ENCODE data around the gene KRT81.

Gene KRT81

DNA sequence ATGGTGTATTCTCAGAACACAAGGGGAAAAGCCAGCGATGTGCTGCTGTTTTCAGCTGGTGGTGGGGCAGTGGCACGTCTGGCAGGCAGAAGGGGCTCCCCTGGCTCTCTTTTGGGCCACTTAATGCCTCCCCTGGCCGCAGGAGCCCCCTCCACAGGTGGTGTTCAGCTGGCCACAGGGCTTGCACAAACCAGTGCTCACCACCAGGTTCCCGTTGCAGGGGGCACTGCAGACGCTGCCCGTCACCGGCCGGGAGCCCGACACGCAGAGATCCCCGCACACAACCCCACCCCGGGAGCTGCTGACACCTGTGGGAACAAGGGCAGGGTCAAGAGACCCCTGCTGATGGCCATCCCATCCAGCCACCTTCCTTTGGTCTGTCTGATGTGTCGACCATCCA lies 23.2 kb upstream of the KRT81 start:
- H4K20me1 ChIP-seq (ENCODE audit: insufficient read depth), result no peaks in the 10 kb centered on the region
- TF ChIP-seq, protein P1, sequence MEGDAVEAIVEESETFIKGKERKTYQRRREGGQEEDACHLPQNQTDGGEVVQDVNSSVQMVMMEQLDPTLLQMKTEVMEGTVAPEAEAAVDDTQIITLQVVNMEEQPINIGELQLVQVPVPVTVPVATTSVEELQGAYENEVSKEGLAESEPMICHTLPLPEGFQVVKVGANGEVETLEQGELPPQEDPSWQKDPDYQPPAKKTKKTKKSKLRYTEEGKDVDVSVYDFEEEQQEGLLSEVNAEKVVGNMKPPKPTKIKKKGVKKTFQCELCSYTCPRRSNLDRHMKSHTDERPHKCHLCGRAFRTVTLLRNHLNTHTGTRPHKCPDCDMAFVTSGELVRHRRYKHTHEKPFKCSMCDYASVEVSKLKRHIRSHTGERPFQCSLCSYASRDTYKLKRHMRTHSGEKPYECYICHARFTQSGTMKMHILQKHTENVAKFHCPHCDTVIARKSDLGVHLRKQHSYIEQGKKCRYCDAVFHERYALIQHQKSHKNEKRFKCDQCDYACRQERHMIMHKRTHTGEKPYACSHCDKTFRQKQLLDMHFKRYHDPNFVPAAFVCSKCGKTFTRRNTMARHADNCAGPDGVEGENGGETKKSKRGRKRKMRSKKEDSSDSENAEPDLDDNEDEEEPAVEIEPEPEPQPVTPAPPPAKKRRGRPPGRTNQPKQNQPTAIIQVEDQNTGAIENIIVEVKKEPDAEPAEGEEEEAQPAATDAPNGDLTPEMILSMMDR (conservative IDR thresholded peaks at IDR 0.05; ENCODE audit: low read depth, low read length), result no peak
- no peaks in the 10 kb centered on the region; the same call in 1 of the 2 replicates for H3K27me3 ChIP-seq (ENCODE audit: insufficient read depth, low read depth)
- no peaks in the 10 kb centered on the region for H3K36me3 ChIP-seq (ENCODE audit: insufficient read depth)
- H3K9ac ChIP-seq, result no peak overlapping the region
- no peak overlapping the region for H3K4me3 ChIP-seq (IDR thresholded peaks at IDR 0.05; ENCODE audit: insufficient read depth, low read depth, low read length)
- no peak overlapping the region for H2AFZ ChIP-seq (ENCODE audit: low read depth)
- H3K79me2 ChIP-seq (ENCODE audit: insufficient read depth, low read depth), result no peaks in the 10 kb centered on the region
- no peak overlapping the region for H3K4me2 ChIP-seq
- no peaks in the 10 kb centered on the region for H3K4me1 ChIP-seq (ENCODE audit: low read depth, poor library complexity, severe bottlenecking)
- no peak overlapping the region for H3K27ac ChIP-seq

DNA sequence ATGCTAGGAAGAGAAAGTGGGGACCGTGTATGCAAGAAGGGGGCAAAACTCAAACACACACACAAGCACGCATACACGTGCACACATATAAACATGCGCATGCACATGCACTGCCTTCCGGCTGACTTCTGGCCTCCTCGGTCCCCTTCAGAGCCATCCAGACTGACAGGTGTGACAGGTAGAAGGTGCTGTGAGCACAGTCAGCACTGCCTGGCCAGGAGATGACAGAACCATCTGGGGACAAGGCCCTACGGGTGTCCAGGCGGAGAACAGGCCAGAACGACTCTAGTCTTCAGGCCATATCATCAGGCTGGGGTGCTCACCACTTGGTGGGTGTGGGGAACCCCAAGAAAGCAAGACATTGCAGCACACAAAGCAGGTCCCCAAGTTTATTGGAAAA lies 22.6 kb upstream of the KRT81 start:
- Histone ChIP-seq H3K27ac (no peak overlapping the region), H3K79me2 (ENCODE audit: insufficient read depth, low read depth) (no peaks in the 10 kb centered on the region), H4K20me1 (ENCODE audit: insufficient read depth) (no peaks in the 10 kb centered on the region), H3K9ac (no peak overlapping the region), H2AFZ (ENCODE audit: low read depth) (no peak overlapping the region), H3K4me1 (ENCODE audit: low read depth, poor library complexity, severe bottlenecking) (no peaks in the 10 kb centered on the region), H3K4me2 (no peak overlapping the region), H3K27me3 (ENCODE audit: insufficient read depth, low read depth) (no peaks in the 10 kb centered on the region; the same call in 1 of the 2 replicates), H3K36me3 (ENCODE audit: insufficient read depth) (no peaks in the 10 kb centered on the region), H3K4me3 (IDR thresholded peaks at IDR 0.05; ENCODE audit: insufficient read depth, low read depth, low read length) (no peak overlapping the region)
- TF ChIP-seq, protein P1 (conservative IDR thresholded peaks at IDR 0.05; ENCODE audit: low read depth, low read length), result no peak

DNA sequence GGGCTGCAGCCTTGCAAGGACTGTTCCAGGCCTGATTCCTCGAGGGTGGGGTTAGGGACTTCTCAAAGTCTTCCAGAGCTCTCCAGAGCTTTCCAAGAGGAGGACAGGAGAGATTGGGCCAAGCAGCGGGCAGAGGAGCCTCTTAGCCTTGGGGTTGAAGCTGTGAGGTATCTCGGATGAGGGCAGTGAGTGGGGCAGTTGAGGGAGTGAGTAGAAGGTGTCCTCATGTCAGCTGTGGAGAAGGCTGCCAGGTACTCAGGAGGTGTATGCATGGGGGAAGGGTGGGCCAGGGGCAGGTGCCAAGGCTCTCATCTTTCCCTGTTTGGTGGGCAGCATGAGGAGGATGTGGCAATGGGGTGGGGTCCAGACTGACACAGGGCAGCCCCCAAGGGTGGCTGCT lies 22.1 kb upstream of the KRT81 start:
- Histone ChIP-seq H4K20me1 (ENCODE audit: insufficient read depth) (no peaks in the 10 kb centered on the region), H3K27me3 (ENCODE audit: insufficient read depth, low read depth) (no peaks in the 10 kb centered on the region; the same call in 1 of the 2 replicates), H3K4me1 (ENCODE audit: low read depth, poor library complexity, severe bottlenecking) (no peaks in the 10 kb centered on the region), H3K79me2 (ENCODE audit: insufficient read depth, low read depth) (no peaks in the 10 kb centered on the region), H3K4me2 (no peak overlapping the region), H3K4me3 (IDR thresholded peaks at IDR 0.05; ENCODE audit: insufficient read depth, low read depth, low read length) (no peak overlapping the region), H3K9ac (no peak overlapping the region), H2AFZ (ENCODE audit: low read depth) (no peak overlapping the region), H3K36me3 (ENCODE audit: insufficient read depth) (no peaks in the 10 kb centered on the region), H3K27ac (no peak overlapping the region)
- TF ChIP-seq, protein P1 (conservative IDR thresholded peaks at IDR 0.05; ENCODE audit: low read depth, low read length), result no peak

DNA sequence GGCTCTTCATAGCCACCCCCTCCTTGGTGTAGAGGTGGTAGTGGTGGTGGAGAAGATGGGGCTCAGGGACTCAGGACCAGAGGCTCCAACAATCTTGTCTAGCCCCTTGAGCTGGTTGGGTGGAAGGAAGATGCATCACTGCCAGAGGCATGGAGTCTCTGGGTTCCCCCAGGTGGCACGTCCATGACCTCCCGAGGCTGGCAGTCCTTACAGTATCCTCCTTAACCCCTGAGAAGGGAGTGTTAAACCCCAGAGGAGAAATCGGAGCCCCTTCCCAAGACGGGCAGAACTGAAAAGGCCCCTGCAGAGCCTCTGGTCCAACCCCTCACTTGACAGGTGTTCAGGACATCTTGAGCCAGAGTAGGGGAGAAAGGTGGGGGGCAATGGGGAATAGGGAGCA lies 20.8 kb upstream of the KRT81 start:
- Histone ChIP-seq H3K27me3 (ENCODE audit: insufficient read depth, low read depth) (no peaks in the 10 kb centered on the region; the same call in 1 of the 2 replicates), H3K27ac (no peak overlapping the region), H2AFZ (ENCODE audit: low read depth) (no peak overlapping the region), H3K4me3 (IDR thresholded peaks at IDR 0.05; ENCODE audit: insufficient read depth, low read depth, low read length) (no peak overlapping the region), H3K79me2 (ENCODE audit: insufficient read depth, low read depth) (no peaks in the 10 kb centered on the region), H3K9ac (no peak overlapping the region), H3K4me1 (ENCODE audit: low read depth, poor library complexity, severe bottlenecking) (no peaks in the 10 kb centered on the region), H4K20me1 (ENCODE audit: insufficient read depth) (no peaks in the 10 kb centered on the region), H3K36me3 (ENCODE audit: insufficient read depth) (no peaks in the 10 kb centered on the region), H3K4me2 (no peak overlapping the region)
- TF ChIP-seq, protein P1 (conservative IDR thresholded peaks at IDR 0.05; ENCODE audit: low read depth, low read length), result no peak

Data from KMS-11 (cell line).